Panc1 (cell line): Measurements from ENCODE around the gene SAPCD1.

Source experiments
- POLR2AphosphoS5 ChIP-seq: IDR thresholded peaks from 2 replicates; pipeline ENCODE4 v1.6.1; 2012; ENCODE audit warnings: mild to moderate bottlenecking, low read depth, low read length, moderate library complexity
- SIN3A ChIP-seq: IDR thresholded peaks from 2 replicates; pipeline ENCODE4 v1.6.1; 2012; ENCODE audit warnings: low read depth, mild to moderate bottlenecking, low read length, moderate library complexity, borderline replicate concordance; ENCODE audit not compliant: insufficient read depth
- TCF7L2 ChIP-seq: IDR thresholded peaks from 2 replicates; pipeline ENCODE4 v1.6.1; 2011; ENCODE audit warnings: mild to moderate bottlenecking, low read depth, low read length, inconsistent platforms
- TF ChIP-seq, protein P1 (sequence below): fragments of 450-650 bp; IDR thresholded peaks from 2 replicates; pipeline ENCODE4 v1.5.1; 2017; ENCODE audit warnings: mild to moderate bottlenecking
- TF ChIP-seq, protein P2 (sequence below), 2 experiments: IDR thresholded peaks; 2 replicates each; pipeline ENCODE4 v1.6.1; 2011 to 2012; ENCODE audit warnings: low read depth in 2 of 2, control low read depth in 1 of 2, low read length in 1 of 2, mild to moderate bottlenecking in 1 of 2, moderate library complexity in 1 of 2; ENCODE audit not compliant: insufficient read depth in 1 of 2

DNA sequence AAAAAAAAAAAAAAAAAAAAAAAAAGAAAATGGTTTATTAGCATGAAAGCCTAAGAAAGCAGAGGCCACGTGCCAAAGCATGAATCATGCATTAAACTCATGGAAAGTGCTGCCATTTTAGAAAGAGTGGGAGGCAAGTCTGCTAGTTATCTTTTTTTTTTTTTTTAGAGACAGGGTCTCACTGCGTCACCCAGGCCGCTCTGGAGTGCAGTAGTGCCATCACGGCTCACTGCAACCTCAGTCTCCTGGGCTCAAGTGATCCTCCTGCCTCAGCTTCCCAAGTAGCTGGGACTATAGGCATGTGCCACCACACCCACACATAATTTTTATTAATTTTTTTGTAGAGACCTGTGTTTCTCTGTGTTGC, 9.5 kb downstream of the SAPCD1 start:
- TF ChIP-seq, protein P1, sequence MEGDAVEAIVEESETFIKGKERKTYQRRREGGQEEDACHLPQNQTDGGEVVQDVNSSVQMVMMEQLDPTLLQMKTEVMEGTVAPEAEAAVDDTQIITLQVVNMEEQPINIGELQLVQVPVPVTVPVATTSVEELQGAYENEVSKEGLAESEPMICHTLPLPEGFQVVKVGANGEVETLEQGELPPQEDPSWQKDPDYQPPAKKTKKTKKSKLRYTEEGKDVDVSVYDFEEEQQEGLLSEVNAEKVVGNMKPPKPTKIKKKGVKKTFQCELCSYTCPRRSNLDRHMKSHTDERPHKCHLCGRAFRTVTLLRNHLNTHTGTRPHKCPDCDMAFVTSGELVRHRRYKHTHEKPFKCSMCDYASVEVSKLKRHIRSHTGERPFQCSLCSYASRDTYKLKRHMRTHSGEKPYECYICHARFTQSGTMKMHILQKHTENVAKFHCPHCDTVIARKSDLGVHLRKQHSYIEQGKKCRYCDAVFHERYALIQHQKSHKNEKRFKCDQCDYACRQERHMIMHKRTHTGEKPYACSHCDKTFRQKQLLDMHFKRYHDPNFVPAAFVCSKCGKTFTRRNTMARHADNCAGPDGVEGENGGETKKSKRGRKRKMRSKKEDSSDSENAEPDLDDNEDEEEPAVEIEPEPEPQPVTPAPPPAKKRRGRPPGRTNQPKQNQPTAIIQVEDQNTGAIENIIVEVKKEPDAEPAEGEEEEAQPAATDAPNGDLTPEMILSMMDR = no peak
- TF ChIP-seq, protein P2, sequence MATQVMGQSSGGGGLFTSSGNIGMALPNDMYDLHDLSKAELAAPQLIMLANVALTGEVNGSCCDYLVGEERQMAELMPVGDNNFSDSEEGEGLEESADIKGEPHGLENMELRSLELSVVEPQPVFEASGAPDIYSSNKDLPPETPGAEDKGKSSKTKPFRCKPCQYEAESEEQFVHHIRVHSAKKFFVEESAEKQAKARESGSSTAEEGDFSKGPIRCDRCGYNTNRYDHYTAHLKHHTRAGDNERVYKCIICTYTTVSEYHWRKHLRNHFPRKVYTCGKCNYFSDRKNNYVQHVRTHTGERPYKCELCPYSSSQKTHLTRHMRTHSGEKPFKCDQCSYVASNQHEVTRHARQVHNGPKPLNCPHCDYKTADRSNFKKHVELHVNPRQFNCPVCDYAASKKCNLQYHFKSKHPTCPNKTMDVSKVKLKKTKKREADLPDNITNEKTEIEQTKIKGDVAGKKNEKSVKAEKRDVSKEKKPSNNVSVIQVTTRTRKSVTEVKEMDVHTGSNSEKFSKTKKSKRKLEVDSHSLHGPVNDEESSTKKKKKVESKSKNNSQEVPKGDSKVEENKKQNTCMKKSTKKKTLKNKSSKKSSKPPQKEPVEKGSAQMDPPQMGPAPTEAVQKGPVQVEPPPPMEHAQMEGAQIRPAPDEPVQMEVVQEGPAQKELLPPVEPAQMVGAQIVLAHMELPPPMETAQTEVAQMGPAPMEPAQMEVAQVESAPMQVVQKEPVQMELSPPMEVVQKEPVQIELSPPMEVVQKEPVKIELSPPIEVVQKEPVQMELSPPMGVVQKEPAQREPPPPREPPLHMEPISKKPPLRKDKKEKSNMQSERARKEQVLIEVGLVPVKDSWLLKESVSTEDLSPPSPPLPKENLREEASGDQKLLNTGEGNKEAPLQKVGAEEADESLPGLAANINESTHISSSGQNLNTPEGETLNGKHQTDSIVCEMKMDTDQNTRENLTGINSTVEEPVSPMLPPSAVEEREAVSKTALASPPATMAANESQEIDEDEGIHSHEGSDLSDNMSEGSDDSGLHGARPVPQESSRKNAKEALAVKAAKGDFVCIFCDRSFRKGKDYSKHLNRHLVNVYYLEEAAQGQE (IDR thresholded peaks at IDR 0.05; ENCODE audit: insufficient read depth in 1 of 2, low read depth in 2 of 2, low read length in 1 of 2) = no peak
- TF ChIP-seq SIN3A (no peak), POLR2AphosphoS5 (no peak), TCF7L2 (no peak)
